A673 (cell line): ENCODE data around the gene TBC1D20.

Source experiments
- EZH2 ChIP-seq: fragments of 200-600 bp; sonication (generic); IDR thresholded peaks from 2 replicates; pipeline ENCODE4 v1.6.1; 2017; ENCODE audit warnings: borderline replicate concordance, low read depth, mild to moderate bottlenecking, mixed read lengths, antibody characterized with exemption, low read length; ENCODE audit not compliant: poor library complexity, severe bottlenecking
- TF ChIP-seq, protein P1 (sequence below): fragments of 300-800, 200-600 bp; sonication (generic); conservative IDR thresholded peaks from 2 replicates; pipeline ENCODE4 v1.5.1; 2017; ENCODE audit warnings: low read depth, mild to moderate bottlenecking, antibody characterized with exemption, low read length, moderate library complexity, mixed read lengths

DNA sequence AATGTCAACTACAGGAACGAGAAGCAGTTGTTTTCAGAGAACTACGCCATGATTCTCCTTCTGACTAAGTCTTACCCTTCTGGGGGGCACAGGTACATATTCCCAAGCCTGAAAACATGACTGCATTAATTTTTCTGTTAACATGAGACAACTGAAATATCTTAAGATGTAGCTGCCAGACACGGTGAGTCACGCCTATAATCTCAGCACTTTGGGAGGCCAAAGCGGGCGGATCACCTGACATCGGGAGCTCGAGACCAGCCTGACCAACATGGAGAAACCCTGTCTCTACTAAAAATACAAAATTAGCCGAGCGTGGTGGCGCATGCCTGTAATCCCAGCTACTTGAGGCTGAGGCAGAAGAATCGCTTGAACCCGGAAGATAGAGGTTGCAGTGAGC lies 21.7 kb downstream of the TBC1D20 start:
- TF ChIP-seq, protein P1, sequence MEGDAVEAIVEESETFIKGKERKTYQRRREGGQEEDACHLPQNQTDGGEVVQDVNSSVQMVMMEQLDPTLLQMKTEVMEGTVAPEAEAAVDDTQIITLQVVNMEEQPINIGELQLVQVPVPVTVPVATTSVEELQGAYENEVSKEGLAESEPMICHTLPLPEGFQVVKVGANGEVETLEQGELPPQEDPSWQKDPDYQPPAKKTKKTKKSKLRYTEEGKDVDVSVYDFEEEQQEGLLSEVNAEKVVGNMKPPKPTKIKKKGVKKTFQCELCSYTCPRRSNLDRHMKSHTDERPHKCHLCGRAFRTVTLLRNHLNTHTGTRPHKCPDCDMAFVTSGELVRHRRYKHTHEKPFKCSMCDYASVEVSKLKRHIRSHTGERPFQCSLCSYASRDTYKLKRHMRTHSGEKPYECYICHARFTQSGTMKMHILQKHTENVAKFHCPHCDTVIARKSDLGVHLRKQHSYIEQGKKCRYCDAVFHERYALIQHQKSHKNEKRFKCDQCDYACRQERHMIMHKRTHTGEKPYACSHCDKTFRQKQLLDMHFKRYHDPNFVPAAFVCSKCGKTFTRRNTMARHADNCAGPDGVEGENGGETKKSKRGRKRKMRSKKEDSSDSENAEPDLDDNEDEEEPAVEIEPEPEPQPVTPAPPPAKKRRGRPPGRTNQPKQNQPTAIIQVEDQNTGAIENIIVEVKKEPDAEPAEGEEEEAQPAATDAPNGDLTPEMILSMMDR: no peak
- no peak for TF ChIP-seq EZH2
